ENCODE data around the gene SLC41A3. TPM values are rescaled to one million over a fixed set of nuclear protein-coding genes. Genes with fewer than 3 reads are reported as not detected.

SLC41A3 gene
- total RNA-seq, 1 donor from 2014 or later: 39.2 TPM

DNA sequence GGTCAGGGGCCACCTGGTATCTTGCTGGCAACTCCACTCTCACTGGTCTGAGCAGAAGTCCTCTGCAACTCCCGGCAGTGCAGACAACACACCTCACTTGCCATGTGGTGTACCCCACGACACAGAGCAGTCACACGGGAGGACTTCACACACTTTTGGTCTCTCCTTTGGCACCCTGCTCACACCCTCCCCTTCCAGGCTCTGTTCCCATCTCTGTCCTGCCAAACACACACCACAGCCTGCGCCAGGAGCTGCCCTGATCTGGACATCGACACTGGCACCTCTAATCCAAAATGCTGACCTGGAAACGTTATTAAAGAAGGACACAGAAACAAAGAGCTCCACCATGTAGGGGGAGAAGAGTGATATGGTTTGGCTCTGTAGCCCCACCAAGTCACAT is 57.2 kb downstream of the SLC41A3 start:
- DNase-seq (ENCODE audit: low spot score): no peak

DNA sequence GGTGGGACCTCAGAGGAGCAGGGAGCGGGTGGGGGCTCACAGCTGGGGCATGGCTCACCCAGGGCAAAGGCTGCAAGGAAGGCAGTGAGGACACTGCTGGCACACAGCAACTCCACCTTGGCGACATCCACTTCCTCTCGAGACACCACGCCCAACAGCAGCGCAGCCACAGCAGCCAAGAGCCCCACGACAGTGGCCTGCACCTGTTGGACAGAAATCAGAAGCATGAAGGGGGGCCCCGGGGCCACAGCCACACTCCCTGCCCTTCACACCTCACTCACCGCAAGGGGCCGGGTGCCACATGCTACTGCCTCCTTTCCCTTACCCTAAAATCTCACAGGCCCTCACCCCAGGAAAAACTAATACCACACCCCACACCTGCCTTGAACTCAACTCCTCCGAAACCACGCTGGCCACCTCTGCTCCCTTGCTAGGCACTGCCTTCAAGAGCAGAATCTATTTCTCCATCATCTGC is 57.6 kb downstream of the SLC41A3 start:
- DNase-seq (ENCODE audit: low spot score): no peak

GRCh38 chr3:126025862-126026261 is 58.1 kb downstream of the SLC41A3 start:
- DNase-seq (ENCODE audit: low spot score): no peak

GRCh38 chr3:126025116-126025729 is 58.7 kb downstream of the SLC41A3 start:
- DNase-seq (ENCODE audit: low spot score): no peak

DNA sequence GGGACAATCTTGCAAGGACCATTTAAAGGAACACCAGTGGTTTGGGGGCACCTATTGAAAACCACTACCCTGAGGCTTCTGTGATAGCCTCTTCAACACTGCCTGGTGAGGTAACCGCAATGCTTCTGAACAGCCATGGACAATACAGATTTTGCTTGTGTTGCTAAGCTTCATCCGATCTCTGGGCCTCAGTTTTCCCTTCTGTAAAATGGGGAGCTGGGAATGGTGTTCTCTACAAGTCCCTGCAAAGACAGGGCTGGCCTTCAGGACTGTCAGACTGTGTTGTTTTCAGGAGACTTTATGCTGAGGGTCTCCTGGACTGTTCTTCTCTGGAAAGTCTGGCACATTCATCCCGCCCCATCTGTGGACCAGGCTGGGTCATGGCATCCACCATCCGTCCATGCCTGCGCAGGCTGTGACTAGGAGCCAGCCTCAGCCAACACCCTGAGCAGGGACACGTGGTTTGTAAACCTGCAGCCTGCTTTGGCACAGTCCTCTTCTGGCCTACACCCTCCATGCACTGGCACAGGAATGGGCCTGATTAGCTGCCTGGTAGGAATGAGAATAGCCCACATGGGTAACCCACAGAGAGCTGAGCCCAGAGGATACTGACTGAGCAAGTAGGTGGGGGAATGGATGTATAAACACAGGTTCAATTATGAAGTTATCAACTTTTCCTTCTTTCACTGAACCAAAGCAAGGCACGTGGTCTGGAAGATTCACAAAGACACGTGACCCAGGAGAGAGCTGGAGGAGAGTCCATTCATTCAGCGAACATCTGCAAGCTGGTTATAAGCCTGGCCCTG is 59.7 kb downstream of the SLC41A3 start:
- DNase-seq (ENCODE audit: low spot score): no peak

GRCh38 chr3:126023390-126023789 is 60.5 kb downstream of the SLC41A3 start:
- DNase-seq (ENCODE audit: low spot score): no peak

DNA sequence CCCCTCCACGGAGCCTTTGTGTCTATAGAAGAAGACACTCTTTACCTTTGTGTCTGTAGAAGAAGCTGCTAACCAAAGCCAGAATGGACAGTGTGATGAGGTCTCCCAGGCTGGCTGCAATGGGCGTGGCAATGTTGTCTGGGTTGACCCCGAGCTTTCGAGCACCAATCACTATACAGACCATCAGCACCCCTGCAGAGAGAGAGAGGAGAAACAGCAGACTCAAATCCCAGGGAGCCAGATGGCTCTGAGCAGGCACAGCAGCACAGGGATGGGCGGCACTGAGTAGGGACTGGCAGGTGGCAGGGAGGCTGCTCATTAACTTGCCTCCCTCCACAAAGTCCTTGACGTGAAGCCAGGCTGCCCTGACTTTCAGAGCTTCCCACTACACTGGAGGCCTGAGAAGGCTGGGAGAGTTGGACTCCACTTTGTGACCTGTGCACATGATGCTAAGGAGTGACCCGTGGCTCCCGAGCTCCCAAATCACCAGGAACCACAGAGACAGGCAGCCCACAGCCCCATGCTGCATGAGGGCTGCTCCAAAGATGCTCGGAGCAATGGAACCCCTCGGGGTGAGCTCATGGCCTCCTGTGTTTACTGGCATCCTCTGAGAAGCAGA is 61.1 kb downstream of the SLC41A3 start:
- DNase-seq (ENCODE audit: low spot score): no peak

DNA sequence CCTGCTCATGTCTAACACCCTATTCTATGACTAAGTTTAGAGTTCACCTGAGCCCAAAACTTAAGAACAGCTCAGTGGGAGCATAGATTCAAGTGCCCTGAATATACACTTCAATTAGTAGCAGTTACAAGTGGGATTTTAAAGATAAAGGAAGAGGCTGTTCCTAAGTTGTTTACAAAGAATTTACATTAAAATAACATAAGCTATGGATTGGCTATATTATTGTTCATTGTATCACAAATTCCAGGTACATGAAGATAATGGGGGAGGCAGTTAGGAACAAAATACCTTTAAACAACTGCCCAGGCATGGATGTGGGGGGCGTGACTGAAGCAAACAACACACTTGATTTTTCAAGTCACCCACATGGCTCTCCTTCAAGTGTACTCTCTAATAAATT is 62.2 kb downstream of the SLC41A3 start:
- DNase-seq (ENCODE audit: low spot score): no peak

DNA sequence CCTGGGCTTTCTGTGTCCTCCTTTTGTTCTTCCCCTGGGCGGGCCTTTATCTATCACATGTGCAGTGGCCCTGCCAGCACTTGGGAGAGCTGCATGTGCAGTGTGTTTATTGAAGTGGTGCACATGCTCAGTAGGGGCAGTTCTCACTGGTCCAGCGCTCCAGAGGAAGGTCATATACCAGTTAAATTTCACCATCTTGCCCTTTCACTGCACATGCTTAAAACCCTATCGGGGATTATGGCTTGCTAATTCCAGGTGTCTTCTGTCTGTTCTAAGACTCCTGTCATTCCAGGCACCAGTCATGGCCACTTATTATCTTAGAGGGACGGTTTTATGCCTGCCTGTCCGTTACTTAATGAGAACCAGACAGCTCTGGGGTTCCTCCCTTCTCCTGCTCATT is 62.7 kb downstream of the SLC41A3 start:
- no peak for DNase-seq (ENCODE audit: low spot score)

DNA sequence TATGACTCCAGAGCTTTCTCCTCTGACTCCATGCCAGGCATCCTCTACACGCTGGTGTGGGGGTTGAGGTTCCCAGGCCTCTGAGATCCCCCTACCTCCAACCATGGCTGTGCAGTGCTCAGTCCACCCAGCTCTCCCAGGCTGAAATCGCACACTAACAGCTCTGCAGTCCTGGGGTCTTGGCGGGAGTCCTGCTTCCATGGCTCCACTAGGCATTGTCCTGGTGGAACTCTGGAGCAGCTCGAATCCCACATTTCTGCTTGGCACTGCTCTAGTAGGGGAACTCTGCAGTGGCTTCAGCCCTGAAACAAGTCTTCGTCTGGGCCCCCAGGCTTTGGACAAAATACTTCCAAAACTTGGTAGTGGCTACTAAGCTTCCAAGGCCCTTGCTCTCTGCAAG is 64.2 kb downstream of the SLC41A3 start:
- no peak for DNase-seq (ENCODE audit: low spot score)

DNA sequence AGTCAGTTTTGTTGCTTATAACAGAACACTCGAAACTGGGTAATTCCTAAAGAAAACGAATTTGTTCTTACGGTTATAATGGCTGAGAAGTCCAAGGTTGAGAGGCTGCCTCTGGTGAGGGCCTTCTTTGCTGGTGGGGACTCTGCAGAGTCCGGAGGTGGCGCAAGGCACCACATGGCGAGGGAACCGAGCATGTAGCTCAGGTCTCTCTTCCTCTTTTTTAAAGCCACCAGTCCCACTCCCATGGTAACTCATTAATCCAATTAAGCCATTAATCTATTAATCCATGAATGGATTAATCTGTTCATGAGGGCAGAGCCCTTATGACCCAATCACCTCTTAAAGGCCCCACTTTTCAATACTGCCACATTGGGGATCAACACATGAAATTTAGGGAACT is 64.9 kb downstream of the SLC41A3 start:
- DNase-seq (ENCODE audit: low spot score): no peak

GRCh38 chr3:126018545-126018944 is 65.4 kb downstream of the SLC41A3 start:
- DNase-seq (ENCODE audit: low spot score): no peak

DNA sequence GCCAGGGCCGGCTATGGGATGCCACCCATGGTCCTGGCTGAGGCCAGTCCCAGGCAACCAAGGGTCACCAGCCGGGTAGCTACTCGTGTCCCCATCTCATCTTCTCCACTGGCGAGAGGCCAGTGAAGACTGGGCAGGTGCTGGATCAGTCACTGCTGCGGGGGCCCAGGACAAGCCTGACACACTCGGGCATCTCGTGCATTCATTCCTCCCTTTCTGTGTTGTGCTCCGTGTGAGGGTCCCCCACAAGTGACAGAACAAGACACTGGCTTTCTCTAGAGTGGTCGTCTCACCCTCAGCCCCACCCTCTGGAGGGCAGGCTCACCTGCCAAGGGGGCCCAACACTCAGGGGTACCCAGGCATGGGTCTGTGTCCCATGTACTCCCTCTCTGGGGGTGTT is 66.6 kb downstream of the SLC41A3 start:
- DNase-seq (ENCODE audit: low spot score): no peak

- DNase-seq (ENCODE audit: low spot score): no peak
Observed at GRCh38 chr3:126016616-126017015, 67.3 kb downstream of the SLC41A3 start.

DNA sequence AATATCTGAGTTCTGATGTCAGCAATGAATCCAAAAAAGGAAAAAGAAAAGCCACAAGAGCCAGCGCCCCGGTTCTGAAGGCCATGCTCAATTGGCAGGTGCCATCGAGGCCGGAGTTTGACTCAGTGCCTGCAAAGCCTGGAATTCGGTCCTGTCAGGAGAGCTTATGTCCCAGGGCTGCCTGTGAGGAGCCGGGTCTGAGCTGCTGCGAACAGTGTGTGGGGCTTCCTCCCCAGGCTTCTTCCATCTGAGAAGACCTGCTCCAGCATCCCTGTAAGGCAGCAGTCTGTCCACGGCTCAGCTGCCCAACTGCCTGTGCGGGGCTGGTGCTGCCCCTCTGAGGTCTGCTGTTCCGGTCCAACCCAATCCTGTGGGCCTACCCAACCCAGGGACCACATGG is 68.8 kb downstream of the SLC41A3 start:
- no peak for DNase-seq (ENCODE audit: low spot score)

DNA sequence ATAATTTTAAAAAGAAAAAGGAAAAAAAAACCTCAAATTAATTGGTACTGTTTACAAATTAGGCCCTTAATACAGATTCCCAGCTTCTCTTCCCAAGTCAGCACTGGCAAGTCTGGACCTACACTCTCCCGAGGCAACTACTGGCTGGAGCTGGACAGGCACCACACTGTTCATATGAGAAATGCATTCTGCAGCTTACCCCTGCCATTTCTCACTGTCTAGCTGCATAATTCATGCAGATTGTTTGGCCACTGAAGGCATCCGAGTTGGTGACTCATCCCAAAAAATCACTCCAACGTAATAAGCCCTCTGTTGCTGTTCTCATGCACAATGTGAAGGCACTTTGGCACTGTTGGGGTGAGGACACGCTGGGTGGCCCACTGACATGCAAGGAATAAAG is 69.7 kb downstream of the SLC41A3 start:
- peak; percentile 9 for DNase-seq (ENCODE audit: low spot score)

DNA sequence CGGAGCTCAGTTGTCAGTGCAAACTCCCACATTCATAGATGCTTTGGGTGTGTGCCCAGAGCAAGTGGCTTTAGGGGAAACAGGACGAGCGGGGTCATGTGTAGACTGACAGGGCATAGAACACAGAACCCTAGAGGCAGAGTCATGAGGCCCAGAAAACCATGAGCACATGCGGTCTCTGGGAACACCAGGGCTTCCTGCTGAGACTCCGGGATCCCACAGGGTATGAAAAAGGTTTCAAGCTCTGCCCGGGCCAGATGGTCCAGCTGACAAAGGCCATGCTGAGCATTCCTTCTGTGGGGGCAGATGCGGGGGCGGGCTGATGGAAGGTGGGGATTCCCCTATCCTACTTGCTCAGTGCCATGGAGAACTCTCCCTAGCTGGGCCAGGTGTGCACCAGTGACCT is 70.2 kb downstream of the SLC41A3 start:
- DNase-seq (ENCODE audit: low spot score): no peak

- no peak for DNase-seq (ENCODE audit: low spot score)
Observed at GRCh38 chr3:126009181-126009580, 74.7 kb downstream of the SLC41A3 start.

GRCh38 chr3:126008219-126008618 is 75.7 kb downstream of the SLC41A3 start:
- no peak for DNase-seq (ENCODE audit: low spot score)

- no peak for DNase-seq (ENCODE audit: low spot score)
Observed at GRCh38 chr3:126005951-126006350, 78.0 kb downstream of the SLC41A3 start.

GRCh38 chr3:126004692-126005091 is 79.2 kb downstream of the SLC41A3 start:
- DNase-seq (ENCODE audit: low spot score): no peak

DNA sequence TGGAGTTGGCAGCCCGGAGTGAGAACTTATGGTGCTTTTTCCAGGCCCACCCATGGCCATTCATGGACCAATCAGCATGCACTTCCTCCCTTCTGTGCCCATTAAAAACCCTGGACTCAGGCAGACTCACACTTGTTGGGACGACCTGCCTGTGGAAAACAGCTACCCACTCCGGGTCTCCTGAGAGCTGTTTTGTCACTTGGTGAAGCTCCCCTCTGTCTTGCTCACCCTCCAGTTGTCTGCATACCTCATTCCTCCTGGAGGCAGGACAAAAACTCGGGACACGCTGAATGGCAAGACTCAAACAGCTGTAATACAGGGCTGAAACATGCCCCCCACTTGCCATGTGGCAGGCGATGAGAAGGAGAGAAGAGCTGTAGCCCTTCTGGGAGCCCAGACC is 79.7 kb downstream of the SLC41A3 start:
- no peak for DNase-seq (ENCODE audit: low spot score)
